Measurements from ENCODE around the gene ADH1B. TPM values are rescaled to one million over a fixed set of nuclear protein-coding genes. Genes with fewer than 3 reads are reported as not detected.

Gene ADH1B
- total RNA-seq, 1 experiment from 2014 or later, result 1.8 TPM

DNA sequence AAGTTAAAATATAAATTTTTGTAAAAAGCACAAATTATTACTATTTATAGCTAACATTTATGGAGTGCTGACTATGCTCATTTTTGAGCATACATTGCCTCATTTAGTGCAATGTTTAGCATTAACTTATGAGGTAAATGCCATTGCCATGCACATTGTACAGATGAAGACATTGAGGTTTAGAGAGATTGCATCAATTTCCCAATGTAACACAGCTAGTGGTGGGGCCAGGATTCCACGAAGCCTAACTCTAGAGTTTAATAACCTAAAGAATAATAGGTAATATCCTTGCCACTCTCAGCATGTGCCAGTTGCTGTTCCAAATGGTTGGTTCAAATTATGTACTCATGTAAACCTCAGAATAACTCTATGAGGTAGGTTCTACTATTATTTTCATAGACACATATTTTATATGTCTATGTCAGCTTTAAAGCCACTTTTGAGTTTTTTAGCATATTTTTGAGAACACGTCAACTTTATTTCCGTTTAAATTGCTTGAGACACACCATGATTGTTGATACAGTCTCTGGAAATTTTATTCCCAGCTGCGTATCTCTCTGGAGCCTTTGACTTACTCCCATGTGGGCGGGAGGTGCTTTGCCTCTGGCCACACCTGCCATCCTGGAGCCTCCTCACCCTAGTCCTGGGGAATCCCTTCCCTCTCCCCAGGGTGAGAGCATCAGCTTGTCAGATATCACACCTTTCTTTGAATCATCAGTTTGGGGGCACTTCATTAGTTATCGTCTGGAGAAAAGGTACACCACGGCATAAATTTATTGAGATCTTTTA is 19.6 kb downstream of the ADH1B start:
- H3K79me2 ChIP-seq (ENCODE audit: insufficient read depth, low read length), result no peaks in the 10 kb centered on the region
- no peaks in the 10 kb centered on the region for H3K27me3 ChIP-seq (ENCODE audit: insufficient read depth, low read length)
- no TSS peak for BruUV-seq (replicated peaks)
- H3K4me1 ChIP-seq (ENCODE audit: control insufficient read depth in 1 of 2, insufficient read depth in 2 of 2, low read length in 2 of 2), result no peaks in the 10 kb centered on the region
- no peak overlapping the region for H3K4me2 ChIP-seq (ENCODE audit: low read length)
- POLR2A ChIA-PET, result no interaction called here
- no peaks in the 10 kb centered on the region for H3K9me3 ChIP-seq (ENCODE audit: control insufficient read depth in 1 of 2, insufficient read depth in 1 of 2, low read depth in 1 of 2, low read length in 2 of 2)
- no peak for ATAC-seq
- H3K27ac ChIP-seq (ENCODE audit: low read depth, low read length), result no peak overlapping the region
- H2AFZ ChIP-seq (ENCODE audit: low read depth, low read length, poor library complexity, severe bottlenecking), result no peak overlapping the region
- H3K36me3 ChIP-seq (ENCODE audit: control insufficient read depth in 1 of 2, insufficient read depth in 2 of 2, low read length in 2 of 2), result no peaks in the 10 kb centered on the region
- H3K9ac ChIP-seq (ENCODE audit: low read length), result no peak overlapping the region
- DNase-seq (ENCODE audit: low read depth, low spot score), result no peak
- no peak overlapping the region for H3K4me3 ChIP-seq (replicated peaks in 1 of 2; ENCODE audit: low read depth in 1 of 2, low read length in 2 of 2)
- H4K20me1 ChIP-seq (ENCODE audit: insufficient read depth), result no peaks in the 10 kb centered on the region
- TF ChIP-seq EZH2 (IDR thresholded peaks at IDR 0.05) (no peak), ZFX (IDR thresholded peaks at IDR 0.05) (no peak), SIN3A (IDR thresholded peaks at IDR 0.05; ENCODE audit: low read depth) (no peak)
- H3K9me2 ChIP-seq (ENCODE audit: insufficient read depth), result no peaks in the 10 kb centered on the region
- intact Hi-C loops (cut with micrococcal nuclease), result no loop called here
- RAD21 ChIA-PET (ENCODE audit: low non-redundant PET in 1 of 2, low total read pairs in 2 of 2, uncharacterized antibody in 2 of 2, unreplicated experiment in 2 of 2), result no interaction called here
- CTCF ChIA-PET, result no interaction called here

DNA sequence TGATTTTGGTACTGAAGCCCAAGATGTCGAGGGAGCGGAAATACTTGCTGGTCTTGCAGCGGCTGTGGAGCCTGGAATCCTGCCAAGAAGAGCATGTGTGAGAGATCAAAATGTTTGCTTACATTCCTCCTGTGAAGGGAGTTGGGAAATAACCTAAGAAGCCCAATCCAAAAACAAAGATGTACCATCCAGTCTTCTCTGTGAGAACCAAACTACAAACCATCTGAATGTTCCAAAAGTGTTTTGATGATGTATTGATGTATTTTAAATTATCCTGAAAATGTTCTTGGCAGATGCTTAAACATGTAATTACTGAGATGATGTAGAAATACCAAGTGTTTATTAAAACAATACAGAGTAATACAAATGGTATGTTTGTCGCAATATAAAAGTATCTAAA is 20.3 kb downstream of the ADH1B start:
- Histone ChIP-seq H3K4me2 (ENCODE audit: low read length) (no peak overlapping the region), H4K20me1 (ENCODE audit: insufficient read depth) (no peaks in the 10 kb centered on the region), H3K9me3 (ENCODE audit: control insufficient read depth in 1 of 2, insufficient read depth in 1 of 2, low read depth in 1 of 2, low read length in 2 of 2) (no peaks in the 10 kb centered on the region), H3K9ac (ENCODE audit: low read length) (no peak overlapping the region), H3K4me1 (ENCODE audit: control insufficient read depth in 1 of 2, insufficient read depth in 2 of 2, low read length in 2 of 2) (no peaks in the 10 kb centered on the region), H3K27me3 (ENCODE audit: insufficient read depth, low read length) (no peaks in the 10 kb centered on the region), H2AFZ (ENCODE audit: low read depth, low read length, poor library complexity, severe bottlenecking) (no peak overlapping the region), H3K79me2 (ENCODE audit: insufficient read depth, low read length) (no peaks in the 10 kb centered on the region), H3K9me2 (ENCODE audit: insufficient read depth) (no peaks in the 10 kb centered on the region), H3K36me3 (ENCODE audit: control insufficient read depth in 1 of 2, insufficient read depth in 2 of 2, low read length in 2 of 2) (no peaks in the 10 kb centered on the region), H3K27ac (ENCODE audit: low read depth, low read length) (no peak overlapping the region), H3K4me3 (replicated peaks in 1 of 2; ENCODE audit: low read depth in 1 of 2, low read length in 2 of 2) (no peak overlapping the region)
- TF ChIP-seq ZFX (IDR thresholded peaks at IDR 0.05), result no peak
- TF ChIP-seq, protein P1, sequence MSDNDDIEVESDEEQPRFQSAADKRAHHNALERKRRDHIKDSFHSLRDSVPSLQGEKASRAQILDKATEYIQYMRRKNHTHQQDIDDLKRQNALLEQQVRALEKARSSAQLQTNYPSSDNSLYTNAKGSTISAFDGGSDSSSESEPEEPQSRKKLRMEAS (IDR thresholded peaks at IDR 0.05), result no peak
- TF ChIP-seq EZH2phosphoT487 (IDR thresholded peaks at IDR 0.05; ENCODE audit: borderline replicate concordance), result no peak
- no peak for TF ChIP-seq CEBPB (IDR thresholded peaks at IDR 0.05; ENCODE audit: low read depth)
- TF ChIP-seq, protein P2, sequence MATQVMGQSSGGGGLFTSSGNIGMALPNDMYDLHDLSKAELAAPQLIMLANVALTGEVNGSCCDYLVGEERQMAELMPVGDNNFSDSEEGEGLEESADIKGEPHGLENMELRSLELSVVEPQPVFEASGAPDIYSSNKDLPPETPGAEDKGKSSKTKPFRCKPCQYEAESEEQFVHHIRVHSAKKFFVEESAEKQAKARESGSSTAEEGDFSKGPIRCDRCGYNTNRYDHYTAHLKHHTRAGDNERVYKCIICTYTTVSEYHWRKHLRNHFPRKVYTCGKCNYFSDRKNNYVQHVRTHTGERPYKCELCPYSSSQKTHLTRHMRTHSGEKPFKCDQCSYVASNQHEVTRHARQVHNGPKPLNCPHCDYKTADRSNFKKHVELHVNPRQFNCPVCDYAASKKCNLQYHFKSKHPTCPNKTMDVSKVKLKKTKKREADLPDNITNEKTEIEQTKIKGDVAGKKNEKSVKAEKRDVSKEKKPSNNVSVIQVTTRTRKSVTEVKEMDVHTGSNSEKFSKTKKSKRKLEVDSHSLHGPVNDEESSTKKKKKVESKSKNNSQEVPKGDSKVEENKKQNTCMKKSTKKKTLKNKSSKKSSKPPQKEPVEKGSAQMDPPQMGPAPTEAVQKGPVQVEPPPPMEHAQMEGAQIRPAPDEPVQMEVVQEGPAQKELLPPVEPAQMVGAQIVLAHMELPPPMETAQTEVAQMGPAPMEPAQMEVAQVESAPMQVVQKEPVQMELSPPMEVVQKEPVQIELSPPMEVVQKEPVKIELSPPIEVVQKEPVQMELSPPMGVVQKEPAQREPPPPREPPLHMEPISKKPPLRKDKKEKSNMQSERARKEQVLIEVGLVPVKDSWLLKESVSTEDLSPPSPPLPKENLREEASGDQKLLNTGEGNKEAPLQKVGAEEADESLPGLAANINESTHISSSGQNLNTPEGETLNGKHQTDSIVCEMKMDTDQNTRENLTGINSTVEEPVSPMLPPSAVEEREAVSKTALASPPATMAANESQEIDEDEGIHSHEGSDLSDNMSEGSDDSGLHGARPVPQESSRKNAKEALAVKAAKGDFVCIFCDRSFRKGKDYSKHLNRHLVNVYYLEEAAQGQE (IDR thresholded peaks at IDR 0.05; ENCODE audit: low read depth), result no peak
- no peak for TF ChIP-seq JUND (IDR thresholded peaks at IDR 0.05)
- TF ChIP-seq EZH2 (IDR thresholded peaks at IDR 0.05), result no peak
- TF ChIP-seq FOSL1 (IDR thresholded peaks at IDR 0.05; ENCODE audit: low read depth), result no peak
- no peak for TF ChIP-seq RAD21 (IDR thresholded peaks at IDR 0.05; ENCODE audit: low read depth)
- TF ChIP-seq TCF7L2 (IDR thresholded peaks at IDR 0.05; ENCODE audit: borderline replicate concordance, extremely low read depth, insufficient read depth, insufficient read length), result no peak
- no peak for TF ChIP-seq SP1 (IDR thresholded peaks at IDR 0.05; ENCODE audit: low read depth)
- no peak for TF ChIP-seq SRF (IDR thresholded peaks at IDR 0.05; ENCODE audit: low read depth)
- BruUV-seq (replicated peaks), result no TSS peak
- DNase-seq (ENCODE audit: low read depth, low spot score) (no peak), ATAC-seq (no peak)
- intact Hi-C loops (cut with micrococcal nuclease), result no loop called here
- ChIA-PET POLR2A (no interaction called here), RAD21 (ENCODE audit: low non-redundant PET in 1 of 2, low total read pairs in 2 of 2, uncharacterized antibody in 2 of 2, unreplicated experiment in 2 of 2) (no interaction called here), CTCF (no interaction called here)

All from HCT116 (cell line).